ENCODE results near the gene TENM4.

TENM4 gene

DNA sequence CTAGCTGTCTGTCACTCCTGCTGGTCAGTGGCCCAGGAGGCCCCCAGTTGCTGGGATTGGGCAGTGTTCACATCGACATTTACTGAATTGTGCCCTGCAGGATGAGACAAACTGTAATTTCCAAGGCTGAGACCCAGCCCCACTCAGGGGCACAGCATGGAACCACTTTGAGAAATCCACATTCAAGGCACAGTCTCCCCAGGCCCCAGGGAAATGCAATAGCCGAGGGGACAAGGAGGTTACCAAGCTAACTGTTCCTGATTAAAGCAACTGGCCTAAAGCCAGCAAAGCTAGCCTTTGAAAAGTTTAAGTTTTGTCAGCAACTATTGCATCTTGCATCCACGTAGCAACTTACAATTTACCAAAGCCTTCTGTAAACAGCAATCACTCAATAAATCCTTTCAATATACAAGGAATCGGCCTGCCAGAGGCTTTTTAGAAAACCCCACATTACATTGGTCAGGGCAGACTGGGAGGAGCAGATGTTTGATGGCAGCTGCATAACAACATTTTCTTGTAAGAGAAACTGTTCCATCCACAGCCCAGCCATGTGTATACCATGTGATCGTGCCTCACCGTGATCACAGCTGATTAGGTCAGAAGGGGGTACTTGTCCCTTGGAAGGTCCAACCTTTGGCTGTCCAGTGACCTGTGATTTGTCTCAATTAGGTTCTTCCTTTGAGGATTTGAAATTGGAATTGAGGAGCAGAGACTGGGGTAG is 103.9 kb downstream of the TENM4 start:
- no peak for DNase-seq

DNA sequence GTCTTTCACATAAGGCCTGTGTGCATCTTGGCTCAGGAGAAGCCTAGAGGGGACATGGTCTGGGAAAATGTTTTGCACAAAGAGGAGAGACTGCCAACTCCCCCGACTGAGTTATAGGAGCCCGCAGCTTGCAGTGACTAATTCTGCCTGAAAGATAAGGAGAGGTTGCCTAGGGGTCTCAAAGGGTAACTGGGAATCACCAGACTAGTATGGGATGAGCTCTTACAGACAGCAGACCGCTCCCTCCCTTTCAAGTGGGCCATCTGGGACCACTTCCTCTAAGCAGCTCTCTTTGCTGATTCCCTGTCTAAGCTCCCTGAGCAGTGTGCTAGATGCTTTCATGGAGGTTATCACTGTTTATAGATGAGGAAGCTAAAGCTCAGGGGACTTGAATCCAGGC is 105.1 kb downstream of the TENM4 start:
- DNase-seq = no peak

DNA sequence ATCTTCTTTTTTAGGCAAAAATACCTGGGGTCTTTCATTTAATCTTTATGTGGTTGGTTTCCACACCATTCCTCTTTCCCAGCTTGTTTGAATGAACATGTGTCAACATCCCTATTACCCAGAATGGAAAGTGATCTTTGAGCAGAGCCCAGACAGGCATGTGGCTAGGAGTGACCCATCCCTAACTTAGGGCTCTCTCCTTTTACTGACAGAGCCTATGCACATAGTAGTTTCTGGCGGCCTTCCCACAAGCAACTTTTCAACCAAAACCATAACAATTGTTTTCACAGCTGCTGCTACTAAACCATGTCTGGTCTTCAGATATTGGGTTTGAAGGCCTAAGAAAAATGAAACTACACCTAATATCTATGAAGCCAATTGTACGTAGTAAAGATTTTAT is 107.5 kb downstream of the TENM4 start:
- no peak for DNase-seq

DNA sequence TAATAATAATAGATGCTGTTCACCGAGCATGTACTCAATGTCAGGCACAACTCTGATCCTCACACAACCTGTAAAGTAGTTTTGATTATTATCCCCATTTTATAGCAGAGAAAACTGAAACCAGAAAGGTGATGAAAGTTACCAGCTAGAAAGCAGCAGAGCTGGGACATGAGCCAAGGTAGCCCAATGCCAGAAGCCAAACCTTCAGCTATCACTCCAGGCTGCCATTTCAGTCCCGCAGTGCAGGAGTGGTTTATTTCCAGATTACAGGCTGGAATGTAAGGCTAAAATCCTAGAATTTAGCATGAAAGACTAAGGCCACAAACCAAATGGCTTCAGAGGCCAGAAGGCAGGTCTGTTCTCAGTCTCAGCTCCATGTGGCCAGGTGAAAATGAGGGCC is 108.8 kb downstream of the TENM4 start:
- no peak for DNase-seq

DNA sequence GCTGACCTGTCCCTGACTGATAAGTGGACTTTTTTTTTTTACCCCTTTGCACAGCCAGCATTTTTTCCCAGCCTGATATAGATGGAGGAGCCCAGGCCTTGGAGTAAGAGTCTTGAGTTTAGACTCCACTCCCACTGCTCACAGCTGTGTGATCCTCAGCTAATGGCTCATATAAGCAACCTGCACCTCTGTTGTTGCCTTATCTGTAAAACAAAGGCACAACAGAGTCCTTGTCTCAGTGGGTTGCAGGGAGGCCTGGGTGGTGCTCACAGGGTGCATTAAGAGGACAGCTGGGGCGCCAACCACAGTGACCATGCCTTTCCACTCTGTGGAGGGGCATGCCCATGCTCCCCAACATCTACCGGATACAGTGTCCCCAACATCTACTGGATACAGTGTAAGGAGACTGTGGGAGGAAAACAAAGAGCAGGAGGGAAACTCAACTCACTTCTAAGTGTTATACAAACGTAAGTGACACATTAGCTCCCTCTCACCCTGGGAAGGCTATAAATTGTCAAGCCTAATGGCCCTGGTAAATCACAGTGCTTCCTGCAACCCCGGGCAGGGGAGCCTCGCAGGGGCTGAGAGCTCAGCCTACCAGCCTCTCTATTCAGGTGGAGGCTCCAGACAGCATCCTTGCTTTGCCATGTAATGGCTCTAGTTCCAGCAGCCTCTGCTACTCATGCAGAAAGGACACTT is 109.5 kb downstream of the TENM4 start:
- DNase-seq = no peak

DNA sequence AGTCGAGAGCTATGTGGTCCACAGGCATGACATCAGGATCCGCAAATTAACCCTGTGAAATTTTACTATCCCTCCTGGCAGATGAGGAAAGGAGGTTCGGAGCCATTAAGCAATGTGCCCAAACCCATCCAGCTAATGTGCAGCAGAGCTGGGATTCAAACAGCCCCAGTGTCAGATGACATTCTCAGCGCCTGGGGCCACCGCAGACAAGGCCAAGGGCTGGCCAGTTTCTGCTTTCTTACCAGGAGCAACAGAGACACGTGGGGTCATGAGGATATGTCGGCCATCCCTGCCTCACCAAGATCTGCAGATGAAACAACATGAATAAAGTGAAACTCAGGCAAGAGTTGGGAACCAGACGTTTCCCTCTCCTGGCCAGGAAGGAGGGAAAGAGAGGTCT is 110.2 kb downstream of the TENM4 start:
- no peak for DNase-seq

DNA sequence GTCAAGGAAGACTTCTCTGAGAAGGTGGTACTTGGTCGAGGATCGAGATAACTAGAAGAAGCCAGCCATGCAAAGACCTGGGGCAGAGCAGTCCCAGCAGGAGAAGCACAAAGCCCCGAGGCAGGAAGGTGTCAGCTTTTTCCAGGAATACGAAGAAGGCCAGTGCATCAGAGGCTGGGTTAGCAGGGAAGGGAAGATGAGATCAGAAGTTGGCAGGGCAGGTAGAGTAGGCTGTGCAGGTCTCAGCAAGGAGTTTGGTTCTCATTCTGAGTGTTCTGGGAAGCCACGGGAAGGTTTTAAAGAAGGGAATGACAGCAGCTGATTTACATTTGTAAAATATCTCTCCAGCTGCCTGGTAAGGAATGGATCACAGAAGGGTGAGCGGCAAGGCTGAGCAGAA is 111.3 kb downstream of the TENM4 start:
- no peak for DNase-seq

DNA sequence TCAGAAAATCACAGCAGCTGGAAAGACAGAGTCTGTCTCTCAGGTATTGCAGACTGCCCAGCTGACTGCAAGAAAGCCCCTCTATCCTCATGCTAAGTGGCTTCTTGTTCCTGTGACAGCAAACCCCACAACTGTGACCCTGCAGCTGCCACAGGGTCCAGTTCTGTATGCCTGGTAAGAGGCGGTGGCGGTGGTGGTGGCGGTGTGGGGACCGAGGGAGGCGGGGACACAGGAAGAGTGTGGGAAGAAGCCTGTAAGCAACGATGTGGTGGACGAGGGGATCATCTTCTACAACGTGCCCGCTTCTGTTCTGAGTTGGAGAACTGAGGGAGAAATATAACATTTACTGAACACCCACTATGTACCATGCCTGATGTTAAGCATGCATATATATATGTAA is 112.4 kb downstream of the TENM4 start:
- DNase-seq = no peak

DNA sequence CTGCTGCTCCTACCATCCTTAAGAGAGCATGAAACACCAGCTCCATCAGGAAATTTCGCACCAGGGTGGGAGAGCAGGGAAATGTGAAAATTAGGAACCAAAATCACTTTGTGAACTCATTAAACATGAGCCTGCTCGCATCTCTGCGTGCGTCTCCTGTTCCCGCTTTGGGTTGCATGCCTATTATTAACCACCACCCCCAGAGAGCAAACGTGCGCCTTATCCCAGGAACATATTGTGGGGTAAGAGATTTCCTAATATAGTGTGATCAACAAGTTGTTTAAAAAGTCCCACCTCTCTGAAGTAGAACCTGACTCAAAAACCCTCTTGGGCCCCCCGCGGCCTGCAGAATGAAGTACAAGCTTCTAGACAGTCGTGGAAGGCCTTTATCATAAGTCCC is 115.0 kb downstream of the TENM4 start:
- DNase-seq = no peak

DNA sequence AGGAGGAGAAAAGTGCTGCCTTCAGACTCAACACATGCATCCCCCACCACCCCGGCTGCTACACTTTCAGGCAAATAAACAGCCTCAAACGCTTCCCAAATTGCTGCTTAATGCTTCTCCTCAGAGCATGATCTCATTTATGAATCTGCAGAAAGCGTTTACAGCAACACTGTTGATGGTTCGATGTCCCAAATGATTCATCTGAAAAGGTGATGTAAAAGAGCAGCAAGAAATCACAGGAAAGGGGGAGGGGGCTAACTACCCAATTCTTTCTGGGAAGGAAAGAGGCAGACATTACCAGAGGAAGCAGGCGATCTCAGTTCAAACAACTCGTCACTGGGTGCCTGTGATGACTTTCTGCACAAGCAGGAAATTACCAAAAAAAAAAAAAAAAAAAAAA is 119.6 kb downstream of the TENM4 start:
- no peak for DNase-seq

DNA sequence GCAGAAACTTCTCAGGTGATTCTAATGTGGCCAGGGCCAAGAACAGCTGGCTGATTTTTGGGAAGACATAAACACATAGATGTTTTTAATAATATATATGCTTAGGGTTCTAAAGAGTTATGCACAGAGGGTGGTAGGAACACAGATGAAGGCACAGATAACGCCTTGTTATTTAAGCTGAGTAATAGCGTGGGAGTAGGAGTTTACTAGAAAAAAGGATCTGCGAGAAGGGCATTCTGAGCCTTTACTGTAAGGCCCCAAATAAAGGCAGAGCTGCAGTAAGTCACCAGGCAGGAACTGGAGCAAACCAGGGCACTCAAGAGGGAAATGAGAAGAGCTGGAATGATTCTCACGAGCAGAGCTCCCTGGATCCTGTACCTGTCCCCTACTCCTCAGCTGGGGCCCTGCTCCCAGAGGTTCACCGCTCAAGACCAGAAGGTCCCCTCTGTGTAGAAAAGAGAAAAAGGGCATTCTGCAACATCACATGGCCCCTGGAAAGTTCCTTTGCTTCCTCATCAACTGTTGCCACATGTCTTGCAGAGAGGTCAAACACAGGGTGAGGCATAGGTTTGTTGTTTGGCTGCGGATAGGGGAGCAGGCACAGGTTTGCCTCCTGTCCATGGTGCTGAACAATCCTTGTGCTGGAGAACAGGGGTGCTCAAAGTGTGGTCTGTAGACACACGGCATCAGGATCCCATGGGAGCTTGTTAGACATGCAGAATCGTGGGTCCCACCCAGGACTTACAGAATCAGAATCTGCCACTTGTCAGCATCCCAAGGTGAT is 125.7 kb downstream of the TENM4 start:
- no peak for DNase-seq

DNA sequence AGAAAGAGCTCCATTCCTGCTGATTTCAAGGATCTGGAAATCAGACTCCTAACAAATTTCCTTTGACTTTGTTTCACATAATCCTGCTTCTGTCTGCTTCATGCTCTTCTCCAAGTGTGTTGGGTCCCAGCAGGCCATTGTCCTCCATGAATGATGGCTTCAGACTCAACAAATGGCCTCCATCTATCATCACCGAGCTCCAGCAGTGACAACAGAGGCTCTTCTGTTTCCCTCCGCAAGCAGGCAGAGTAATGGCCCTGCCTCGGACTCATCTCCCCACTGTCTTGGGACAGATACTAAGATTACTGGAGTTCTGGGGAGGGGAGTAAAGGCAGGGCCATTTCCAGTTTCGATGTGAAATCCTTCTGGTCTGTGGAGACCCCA is 127.3 kb downstream of the TENM4 start:
- no peak for DNase-seq

DNA sequence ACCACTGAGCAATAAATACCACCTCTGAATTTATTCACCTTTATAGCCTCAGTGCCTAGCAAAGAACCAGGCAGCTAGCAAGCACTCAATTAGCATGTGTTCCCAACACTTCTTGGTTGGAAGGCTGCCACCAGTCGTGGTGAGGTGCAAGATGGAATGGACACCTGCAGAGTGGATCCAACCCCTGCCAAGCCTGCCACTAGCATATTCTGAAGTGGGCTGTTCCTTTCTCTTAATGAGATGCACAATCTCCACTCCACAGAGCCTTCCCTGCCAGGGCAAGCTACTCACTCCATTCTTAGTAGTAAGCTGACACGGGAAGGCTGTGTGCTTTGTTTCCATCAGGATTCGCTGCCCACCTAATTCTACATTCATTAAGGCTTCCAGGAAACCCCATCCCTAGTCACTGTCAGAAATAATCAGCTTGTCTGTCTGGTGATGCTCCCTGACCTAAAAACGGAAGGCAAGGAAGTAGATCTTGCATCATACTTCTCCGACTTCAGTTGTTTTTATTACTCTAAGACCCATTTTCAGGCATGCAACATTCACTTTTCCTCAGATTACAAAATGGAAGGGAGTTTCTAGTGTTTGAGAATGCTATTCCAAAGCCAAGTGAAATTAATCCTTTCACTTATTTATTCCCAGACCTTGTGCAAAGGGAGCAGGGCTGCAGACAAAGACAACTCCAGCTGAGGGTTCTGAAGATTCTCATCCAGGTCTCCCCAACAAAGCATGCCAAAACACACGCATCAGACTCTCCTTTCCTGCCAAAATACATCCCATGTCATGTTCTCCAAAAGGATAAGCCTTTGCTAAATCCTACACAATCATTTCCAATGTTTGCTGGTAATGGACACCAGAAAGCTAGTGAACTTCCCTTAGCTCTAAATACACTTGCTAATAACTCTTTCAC is 128.0 kb downstream of the TENM4 start:
- no peak for DNase-seq

DNA sequence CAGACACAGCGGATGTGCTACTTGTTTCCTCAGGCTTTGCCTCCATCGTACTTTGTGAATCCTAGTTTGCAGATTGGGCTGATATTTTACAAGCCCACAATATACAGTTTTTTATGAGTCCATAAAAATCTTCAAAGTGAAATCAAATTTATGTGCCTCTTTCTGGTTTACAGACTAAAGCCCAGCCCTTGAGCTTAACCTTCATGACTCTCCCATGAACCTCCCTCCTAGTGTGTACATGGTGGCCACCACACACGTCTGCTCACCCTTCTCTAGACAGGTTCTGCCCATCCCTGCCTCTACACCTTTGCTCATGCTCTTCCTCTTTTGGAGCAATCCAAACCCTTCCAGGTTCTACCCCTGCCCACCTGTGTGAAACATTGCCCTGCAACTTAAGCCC is 129.4 kb downstream of the TENM4 start:
- no peak for DNase-seq

DNA sequence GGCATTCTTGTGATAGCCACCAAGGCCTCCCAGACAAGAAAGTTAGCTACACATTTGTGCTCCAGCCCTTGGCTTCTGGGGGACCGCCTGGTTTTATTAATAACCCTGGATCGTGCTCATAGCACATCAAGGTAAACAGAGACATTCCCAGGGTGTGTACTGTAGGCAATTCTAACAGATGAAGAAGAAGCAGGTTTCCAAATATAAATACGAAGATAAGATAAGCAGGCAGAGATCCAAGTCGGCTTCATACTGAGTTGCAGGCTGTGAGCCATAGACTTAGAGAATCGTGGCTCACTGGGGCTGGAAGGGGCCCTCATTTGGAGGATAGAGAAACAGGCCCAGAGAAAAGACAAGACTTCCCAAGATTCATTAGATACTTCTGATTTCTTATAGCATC is 131.4 kb downstream of the TENM4 start:
- DNase-seq = no peak

DNA sequence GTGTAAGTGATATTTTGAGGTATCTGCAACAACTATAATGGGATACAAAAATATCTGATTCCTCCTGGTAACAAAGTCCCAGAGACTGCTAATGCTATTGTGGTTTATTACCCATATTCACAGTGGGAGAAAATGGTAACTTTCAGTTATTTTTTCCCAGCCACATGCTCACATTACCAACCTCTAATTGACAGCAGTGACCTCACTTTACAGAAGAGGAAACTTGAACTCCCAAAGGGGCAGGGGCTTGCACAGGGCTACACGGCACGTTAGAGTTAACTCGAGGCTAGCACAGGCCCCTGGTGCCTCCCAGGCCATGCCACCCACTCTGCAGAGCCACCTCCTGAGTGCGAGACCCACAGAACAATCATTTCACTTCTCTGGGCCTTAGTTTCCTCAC is 132.4 kb downstream of the TENM4 start:
- no peak for DNase-seq

DNA sequence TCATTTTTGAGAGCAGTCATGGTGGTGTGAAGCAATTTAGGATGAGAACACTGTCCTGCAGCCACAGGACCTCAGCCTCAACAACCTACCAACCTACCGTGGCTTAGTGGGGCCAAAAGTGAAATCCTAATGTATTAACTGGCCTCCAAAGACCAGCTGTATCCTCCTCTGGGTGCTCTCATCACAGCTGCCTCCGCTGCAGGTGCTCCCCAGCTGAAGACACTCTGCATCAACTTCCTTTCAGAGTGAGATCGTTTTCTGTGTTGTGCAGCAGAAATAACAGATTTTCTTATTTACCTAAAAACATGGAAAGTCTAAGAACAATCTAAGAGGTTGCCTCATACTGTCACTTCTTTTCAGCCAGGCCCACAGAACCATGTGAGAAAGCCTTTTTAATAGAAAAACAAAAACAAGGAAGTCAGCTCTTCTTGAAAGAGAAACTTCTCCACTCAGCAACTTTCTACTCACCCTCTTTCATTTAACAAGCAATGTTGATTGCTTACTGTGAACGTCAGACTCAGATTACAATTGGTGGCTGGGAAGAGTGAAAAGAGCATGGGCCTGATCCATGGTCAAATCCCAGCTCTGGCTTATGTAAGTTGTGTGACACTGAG is 136.1 kb downstream of the TENM4 start:
- peak; percentile 34 for DNase-seq

DNA sequence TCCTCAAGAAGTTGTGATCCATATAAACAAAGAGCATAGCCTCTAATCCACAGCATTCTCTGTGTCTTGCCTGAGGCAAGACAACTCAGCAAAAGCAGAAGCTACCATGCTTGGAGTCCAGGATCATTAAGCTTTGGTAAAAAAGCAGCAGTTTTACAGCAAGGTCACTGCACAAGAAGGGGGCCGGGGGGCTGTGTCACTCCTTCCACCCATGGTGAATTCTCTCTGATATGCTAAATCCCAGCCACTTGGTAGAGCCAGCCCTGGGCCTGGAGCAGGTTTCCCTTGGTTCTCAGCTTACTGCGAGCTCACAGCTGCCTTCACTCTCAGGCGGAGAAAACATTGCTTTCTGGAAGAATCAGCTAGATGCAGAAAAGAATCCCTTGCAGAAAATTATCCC is 144.7 kb downstream of the TENM4 start:
- DNase-seq = no peak

DNA sequence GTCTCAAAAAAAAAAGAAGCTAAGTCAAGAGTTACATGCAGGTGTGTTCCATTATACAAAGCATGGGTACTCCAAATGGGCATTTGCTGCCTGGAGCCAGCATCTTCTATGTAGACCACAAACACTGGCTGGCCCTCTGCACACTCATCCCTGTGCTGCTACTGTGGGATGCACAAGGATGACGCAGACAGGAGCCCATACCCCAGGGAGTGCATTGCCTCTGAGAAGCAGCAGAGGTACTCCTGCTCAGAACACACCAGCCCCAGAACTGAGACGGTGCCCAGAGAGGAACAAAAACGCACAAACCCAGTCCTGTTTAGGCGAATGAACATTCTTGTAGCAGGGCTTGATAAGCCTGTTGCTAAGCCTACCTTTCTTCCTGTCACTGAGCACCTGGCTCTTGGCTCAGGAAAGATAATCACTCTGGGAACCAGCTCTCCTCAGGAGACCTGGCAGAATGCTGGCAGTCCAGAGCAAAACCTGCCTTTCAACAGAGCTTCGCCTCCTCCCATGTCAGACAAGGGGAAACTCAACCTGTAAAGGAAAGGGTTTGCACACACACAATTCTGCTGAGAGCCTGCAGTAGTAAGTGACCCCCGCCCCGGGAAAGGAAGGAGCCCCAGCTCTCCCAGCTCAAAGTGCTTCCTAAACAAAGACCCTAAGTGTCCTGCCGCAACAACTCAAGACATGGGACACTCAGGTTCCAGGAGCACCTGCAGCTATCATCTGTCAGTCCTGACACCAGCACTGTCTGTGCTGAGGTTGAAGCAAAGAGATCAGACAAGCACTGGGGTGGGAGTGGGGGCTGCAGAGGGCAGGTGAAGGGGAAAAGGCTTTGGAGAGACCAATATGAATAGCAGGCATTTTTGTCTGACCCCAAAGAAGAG is 145.7 kb downstream of the TENM4 start:
- no peak for DNase-seq

DNA sequence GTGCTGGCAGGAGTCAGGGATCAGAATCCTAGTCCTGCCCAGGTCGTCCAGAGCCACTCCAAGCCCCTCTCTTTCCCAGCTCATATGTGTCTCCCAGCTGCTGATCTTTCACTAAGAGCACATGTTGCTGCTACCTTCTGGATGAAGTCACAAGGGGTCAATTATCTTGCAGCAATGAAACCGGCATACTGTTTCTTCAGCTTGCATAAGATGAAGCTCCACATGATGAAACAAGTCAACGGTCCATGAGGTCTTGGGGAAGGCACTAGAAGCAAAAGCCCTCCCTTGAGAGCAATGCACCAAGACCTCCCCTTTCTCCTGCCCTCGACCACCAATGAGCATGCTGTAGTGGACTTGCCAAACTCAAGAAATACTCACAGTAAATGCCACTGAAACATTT is 148.9 kb downstream of the TENM4 start:
- DNase-seq = no peak

DNA sequence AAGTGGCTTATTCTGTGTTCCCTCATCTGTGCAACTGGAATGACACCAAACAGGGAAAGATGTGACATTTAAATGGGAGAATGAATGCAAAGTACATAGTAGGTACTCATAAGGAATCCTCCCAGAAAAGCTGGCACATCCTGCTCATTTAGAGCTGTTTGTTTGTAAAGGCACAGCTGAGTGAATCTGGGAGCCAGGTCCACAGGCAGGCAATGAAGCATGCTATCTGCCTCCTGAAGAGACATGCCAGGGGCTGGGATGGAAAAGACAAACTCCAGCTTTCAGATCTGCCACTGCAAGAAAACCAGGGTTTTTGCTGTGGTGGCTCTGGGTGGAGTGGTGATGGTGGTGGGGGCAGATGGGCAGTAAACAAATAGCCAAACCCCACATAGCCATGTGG is 150.1 kb downstream of the TENM4 start:
- no peak for DNase-seq

DNA sequence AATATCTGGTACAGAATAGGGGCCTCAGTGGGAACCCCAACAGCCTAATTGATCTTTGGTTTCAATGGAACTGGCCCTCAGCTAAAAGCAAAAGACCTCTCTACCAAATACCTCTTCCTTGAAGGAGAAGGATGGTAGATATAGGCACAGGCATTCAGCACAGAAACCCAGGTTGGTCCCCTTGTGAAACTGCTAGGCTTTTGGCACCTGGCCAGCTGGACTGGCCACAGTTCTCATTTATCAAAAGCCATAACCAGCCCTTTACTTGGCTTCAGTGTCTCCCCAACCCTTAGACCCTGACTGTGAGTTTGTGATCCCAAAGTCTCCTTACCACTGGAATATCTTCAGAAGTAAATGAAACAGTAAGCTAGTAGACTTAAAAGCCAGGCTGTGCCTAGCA is 152.9 kb downstream of the TENM4 start:
- DNase-seq = no peak

All from suppressor macrophage treated with lipopolysaccharide for 4 hours (primary cell).